ENCODE measurements around the gene PTH2R.
"Not testable (repeated sequence)": the region's sequence is repeated elsewhere in the genome, so short reads cannot be mapped to it uniquely, and the experiment has no call there.

PTH2R gene

GRCh38 chr2:208389940-208390339, 16.7 kb upstream of the PTH2R start:
- DNase-seq (ENCODE audit: low read depth in 2 of 2), result no peak

DNA sequence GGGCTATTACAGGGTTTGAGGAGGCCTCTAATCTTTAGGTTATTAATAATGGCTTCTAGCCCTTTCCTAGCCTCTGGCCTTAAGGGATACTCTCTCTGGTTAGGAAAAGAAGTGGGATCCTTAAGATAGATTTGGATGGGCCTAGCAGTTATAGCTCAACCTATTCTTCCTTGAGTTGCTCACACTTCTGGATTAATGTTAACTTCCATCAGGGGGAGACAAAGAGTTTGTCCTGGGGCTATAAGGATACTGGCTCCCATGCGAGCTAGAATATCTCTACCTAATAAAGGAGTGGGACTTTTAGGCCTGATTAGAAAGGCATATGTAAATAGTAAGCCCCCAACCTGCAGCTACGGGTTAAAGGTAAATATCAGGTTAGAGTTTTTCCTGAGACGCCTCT, 14.3 kb upstream of the PTH2R start:
- no peak for DNase-seq (ENCODE audit: low read depth in 2 of 2)

DNA sequence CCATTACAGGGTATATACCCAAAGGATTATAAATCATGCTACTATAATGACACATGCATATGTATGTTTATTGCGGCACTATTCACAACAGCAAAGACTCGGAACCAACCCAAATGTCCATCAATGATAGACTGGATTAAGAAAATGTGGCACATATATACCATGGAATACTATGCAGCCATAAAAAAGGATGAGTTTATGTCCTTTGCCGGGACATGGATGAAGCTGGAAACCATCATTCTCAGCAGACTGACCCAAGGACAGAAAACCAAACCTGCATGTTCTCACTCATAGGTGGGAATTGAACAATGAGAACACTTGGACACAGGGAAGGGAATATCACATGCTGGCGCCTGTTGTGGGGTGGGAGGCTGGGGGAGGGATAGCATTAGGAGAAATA, 9.8 kb upstream of the PTH2R start:
- DNase-seq (ENCODE audit: low read depth in 2 of 2), result not testable (repeated sequence)

DNA sequence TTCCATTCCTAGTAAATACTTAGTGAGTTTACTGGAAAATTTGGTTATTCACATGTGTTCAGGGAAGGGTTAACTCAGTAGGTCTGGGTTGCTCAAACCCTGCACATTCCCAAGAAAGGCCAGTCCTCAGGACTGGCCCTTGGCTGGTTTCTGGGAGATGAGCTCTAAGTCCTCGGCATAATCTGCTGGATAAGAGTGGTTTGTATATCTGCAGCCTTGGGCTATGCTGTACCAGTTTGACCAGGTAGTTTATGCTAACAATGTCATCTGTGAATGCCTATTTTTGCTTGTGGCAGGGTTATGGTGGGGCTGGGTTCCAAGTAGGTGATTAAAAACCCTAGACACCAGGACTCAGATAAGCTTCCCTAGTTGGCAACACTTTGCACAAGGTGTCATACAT, 7.4 kb upstream of the PTH2R start:
- no peak for DNase-seq (ENCODE audit: low read depth in 2 of 2)

DNA sequence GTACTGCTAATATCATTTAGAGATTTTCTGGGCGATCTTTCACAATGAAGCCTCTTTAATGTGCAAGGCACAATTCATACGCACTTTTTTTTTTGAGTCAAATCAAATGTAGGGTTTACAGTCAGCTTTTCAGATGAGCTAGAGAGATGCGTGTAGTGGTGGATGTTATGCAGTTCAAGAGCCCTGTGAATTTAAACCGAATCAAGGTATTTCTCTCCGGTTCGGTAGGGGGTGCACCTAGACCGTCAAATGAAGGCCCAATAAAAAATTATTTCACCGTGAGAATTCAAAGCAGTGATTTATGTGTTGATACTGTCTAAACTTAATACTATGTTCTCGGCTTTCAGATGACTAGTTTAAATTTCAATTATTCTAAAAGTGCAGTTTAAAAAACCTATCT, 1.1 kb downstream of the PTH2R start:
- no peak for DNase-seq (ENCODE audit: low read depth in 2 of 2)

DNA sequence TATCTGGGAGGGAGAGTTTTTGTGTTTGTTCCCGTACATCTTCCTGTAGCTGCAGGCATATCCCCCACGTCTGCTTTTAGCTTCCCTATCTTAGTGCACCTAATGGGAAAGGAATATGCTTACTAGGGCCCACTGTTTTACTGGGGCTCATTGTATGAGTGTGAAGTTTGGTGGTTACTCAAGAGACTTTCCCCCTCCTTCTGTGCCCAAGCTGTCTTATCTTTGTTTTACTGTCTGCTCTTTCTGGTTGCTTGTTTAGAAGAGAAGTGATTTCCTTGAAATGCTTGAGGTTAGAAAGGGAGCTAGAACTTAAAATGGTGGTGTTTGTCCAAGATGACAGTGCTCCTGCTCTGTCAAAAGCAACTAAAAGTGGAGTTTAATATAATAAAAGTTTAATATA, 7.3 kb downstream of the PTH2R start:
- no peak for DNase-seq (ENCODE audit: low read depth in 2 of 2)

DNA sequence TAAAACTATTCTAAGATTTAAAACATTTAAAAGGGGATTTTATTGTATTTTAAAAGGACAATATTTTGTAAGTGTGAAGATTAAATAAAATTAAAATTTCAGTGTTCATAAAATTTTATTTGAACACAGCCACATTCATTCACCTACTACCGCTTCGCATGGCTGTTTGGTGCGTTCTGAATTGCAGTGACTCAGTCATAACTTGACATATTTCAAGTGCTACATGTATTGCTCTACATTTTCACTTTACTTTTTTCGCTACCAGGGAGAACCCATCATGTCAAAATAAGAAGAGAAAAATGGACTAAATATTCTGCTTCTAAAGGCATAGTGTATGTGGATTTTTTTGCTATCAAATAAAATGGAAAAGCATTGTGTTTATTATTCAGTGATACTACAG, 8.7 kb downstream of the PTH2R start:
- no peak for DNase-seq (ENCODE audit: low read depth in 2 of 2)

DNA sequence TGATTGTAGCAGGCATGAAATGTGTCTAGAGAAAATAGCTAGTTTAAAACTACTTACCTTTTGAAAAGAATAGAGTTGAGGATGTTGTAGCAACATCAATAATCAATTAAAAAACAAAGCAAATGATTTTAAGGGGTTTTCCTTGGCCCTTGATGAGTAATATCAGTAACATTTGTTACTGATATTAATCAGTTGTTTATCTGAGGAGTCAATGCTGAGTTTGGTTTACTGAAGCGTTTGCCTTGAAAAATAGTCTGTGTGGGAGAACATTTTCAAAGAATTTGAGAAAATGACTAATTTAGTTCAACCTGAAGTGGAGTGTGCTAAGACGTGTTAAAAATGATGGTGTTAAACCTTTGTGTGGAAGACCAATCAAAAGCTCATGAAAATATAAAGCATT, 9.3 kb downstream of the PTH2R start:
- no peak for DNase-seq (ENCODE audit: low read depth in 2 of 2)

GRCh38 chr2:208426412-208427045, 19.9 kb downstream of the PTH2R start:
- DNase-seq (ENCODE audit: low read depth in 2 of 2), result no peak

DNA sequence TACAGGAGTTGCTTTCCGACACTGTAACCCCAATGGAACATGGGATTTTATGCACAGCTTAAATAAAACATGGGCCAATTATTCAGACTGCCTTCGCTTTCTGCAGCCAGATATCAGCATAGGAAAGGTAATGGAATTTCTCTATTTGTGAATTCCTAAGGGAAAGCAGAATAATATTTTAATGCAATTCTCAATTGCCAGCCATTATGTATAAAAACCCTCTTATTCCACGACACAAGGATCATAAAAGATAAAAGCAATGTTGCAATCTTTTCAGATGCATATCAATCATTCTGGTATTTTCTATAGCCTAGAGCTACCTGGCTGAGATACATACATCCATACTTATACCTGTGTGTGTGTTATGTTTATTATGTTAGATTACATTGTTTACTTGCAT, 31.2 kb downstream of the PTH2R start:
- no peak for DNase-seq (ENCODE audit: low read depth in 2 of 2)

DNA sequence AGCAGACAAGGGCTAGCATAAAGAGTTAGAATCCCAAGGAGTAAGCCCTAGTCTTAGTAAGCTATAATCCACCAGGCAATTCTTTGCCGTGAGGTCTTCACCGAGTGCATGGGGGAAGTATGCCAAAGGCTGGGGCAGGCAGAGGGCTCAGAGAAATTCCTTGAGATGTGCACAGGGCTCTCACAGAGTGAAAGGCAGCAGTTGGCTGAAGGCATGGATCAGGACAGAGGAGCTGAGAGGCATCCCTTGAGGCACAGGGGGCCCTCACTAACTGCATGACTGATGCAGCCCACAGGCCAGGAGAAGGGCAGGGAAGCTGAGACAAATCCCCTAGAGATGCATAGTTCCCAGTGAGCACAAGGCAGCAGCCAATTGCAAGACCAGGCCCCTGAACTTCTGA, 34.1 kb downstream of the PTH2R start:
- no peak for DNase-seq (ENCODE audit: low read depth in 2 of 2)

- DNase-seq (ENCODE audit: low read depth in 2 of 2), result no peak
Measured at GRCh38 chr2:208441951-208442350, 35.4 kb downstream of the PTH2R start.

GRCh38 chr2:208447447-208447846, 40.9 kb downstream of the PTH2R start:
- DNase-seq (ENCODE audit: low read depth in 2 of 2), result not testable (repeated sequence)

- DNase-seq (ENCODE audit: low read depth in 2 of 2), result no peak
Measured at GRCh38 chr2:208451061-208451460, 44.5 kb downstream of the PTH2R start.

DNA sequence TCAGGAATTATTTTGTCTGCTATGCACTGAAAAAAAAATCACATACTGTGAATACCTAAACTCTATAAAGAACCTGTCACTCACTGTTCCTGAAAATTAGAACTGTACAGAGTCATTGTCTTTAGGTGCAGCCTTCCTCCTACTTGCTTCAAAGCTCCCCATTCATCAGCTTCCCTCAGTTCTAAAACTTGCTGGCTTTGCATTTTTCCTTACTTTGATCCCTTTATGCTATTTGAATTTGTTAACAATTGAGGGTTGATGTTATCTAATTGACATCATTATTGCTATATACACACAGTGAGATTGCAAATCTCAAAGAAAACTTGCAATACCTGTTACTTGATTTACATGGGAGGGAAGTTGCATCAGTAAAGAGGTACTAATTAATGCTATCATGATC, 48.3 kb downstream of the PTH2R start:
- no peak for DNase-seq (ENCODE audit: low read depth in 2 of 2)

DNA sequence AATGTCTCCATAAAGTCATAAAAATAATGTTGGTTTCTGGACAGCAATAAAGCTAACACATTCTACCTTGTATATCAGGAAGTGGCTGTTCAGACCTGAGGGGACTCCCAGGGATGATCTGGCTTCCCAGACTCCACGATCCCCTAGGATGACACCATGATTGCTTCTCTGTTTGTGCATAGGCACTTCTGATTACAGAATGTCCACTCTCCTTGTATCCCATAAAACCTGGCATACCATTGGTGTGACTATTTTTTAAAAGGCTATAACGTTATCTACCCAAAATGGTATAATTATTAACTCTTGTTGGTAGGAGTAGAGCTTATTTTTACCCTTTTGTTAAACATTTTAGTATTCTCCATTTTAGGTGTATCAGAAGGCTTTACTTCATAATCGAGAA, 57.1 kb downstream of the PTH2R start:
- no peak for DNase-seq (ENCODE audit: low read depth in 2 of 2)

DNA sequence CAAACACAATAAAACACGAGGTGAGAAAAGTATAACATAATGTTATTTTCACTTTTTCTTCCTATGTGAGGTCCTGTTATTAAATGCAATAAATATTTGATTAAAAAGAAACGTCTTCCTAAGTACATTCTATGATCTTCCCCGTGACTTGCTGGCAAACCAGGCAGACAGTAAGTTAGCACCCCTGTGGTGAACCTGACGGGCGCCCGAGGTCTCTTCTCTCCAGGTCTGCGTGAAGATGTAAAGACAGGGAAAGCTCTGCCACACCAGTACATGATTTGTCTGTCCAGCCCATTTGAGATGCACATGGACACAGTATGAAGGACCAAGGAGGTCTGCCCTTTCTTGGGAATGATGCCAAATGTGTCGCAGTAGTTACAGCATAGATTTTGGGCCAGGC, 57.6 kb downstream of the PTH2R start:
- DNase-seq (ENCODE audit: low read depth in 2 of 2), result no peak

- DNase-seq (ENCODE audit: low read depth in 2 of 2), result no peak
Measured at GRCh38 chr2:208466151-208466919, 59.7 kb downstream of the PTH2R start.

DNA sequence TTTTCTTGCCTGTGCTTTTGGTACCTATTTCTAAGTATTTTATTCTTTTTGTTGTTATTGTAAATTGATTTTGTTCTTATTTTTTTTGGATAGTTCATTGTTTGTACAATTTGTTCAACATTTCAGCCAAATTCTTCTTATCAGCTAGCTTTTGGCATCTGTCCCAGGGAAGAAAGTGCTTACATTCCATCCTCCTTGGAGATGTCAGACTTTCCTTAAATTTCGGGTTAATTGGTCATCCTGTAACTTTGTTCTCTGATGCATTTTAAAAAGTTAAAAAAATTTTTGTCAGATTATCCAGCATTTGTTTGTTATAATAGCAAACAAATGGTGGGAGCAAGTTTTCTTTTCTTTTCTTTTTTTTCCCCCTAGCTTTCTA, 60.3 kb downstream of the PTH2R start:
- DNase-seq (ENCODE audit: low read depth in 2 of 2), result no peak

- DNase-seq (ENCODE audit: low read depth in 2 of 2), result no peak
Measured at GRCh38 chr2:208467564-208467963, 61.0 kb downstream of the PTH2R start.

- no peak for DNase-seq (ENCODE audit: low read depth in 2 of 2)
Measured at GRCh38 chr2:208477741-208478140, 71.1 kb downstream of the PTH2R start.

- DNase-seq (ENCODE audit: low read depth in 2 of 2), result no peak
Measured at GRCh38 chr2:208479342-208479741, 72.8 kb downstream of the PTH2R start.

DNA sequence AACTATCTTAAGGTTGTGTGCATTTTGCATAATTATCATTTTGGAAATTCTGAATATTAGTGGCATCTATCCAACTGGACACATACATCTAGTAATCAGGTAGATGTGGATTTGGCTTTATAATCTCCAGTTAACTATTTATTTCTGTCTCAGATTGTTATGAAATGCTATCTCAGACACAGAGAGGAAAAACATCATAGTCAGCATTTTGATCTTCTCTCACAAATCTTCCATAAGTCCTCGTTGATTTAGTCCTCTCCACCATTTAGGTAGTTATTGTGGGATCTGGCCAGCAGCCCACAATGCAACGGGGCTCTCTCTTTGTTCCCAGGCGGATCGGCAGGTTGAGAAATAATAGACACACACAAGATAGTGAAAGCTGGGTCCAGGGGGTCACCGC, 75.4 kb downstream of the PTH2R start:
- DNase-seq (ENCODE audit: low read depth in 2 of 2), result not testable (repeated sequence)

All from fibroblast of skin of left biceps (primary cell).